Suprapubic skin (tissue), 4 donors: ENCODE data around the gene CACNA1E.

ENCODE experiments used
- CTCF ChIP-seq, 2 donors: fragments of 200-600 bp in 1 of 2; fragments of 450-650 bp in 1 of 2; sonication (generic) in 1 of 2; IDR thresholded peaks; one replicate each; pipeline ENCODE4 v1.5.1; 2016 to 2019; ENCODE audit warnings: antibody characterized with exemption in 2 of 2, mild to moderate bottlenecking in 1 of 2, moderate library complexity in 1 of 2
- POLR2A ChIP-seq, 2 donors: fragments of 450-650 bp; IDR thresholded peaks; one replicate each; pipeline ENCODE4 v1.6.1; 2017; ENCODE audit warnings: antibody characterized with exemption in 2 of 2, mild to moderate bottlenecking in 2 of 2, moderate library complexity in 2 of 2
- POLR2AphosphoS5 ChIP-seq, 3 donors: sonication (generic); formaldehyde crosslinking; IDR thresholded peaks; one replicate each; pipeline ENCODE4 v1.6.1; 2017; ENCODE audit warnings: antibody characterized with exemption in 3 of 3

- TF ChIP-seq CTCF (IDR thresholded peaks at IDR 0.05) (no peak), POLR2AphosphoS5 (IDR thresholded peaks at IDR 0.05) (no peak), POLR2A (IDR thresholded peaks at IDR 0.05) (no peak)
These were observed 136.9 kb downstream of the CACNA1E start for GRCh38 chr1:181620183-181620582.
